ENCODE results near the gene TTC19.

DNA sequence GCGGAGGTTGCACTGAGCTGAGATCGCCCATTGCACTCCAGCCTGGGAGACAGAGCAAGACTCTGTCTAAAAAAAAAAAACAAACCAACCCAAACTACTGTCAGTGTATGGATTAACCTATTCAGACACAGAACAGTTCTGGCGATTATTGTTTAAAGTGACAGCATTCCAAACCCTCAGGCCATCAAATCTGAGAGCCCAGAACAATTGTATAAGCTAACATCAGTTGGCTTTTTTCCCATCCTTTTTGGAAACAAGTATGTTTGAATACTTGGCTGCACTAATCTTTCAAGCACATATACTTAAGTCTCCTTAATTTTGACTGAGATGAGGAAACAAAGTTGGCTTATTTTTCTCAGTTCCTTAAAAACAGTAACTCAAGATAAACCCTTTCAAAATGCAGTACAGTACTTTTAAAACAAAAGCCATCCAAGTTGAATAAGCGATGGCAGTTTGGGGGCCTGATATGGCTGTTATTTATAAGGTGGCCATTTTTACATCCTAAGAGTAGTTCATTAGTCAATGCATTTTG is 1.5 kb upstream of the TTC19 start:
- TF ChIP-seq, protein P1, sequence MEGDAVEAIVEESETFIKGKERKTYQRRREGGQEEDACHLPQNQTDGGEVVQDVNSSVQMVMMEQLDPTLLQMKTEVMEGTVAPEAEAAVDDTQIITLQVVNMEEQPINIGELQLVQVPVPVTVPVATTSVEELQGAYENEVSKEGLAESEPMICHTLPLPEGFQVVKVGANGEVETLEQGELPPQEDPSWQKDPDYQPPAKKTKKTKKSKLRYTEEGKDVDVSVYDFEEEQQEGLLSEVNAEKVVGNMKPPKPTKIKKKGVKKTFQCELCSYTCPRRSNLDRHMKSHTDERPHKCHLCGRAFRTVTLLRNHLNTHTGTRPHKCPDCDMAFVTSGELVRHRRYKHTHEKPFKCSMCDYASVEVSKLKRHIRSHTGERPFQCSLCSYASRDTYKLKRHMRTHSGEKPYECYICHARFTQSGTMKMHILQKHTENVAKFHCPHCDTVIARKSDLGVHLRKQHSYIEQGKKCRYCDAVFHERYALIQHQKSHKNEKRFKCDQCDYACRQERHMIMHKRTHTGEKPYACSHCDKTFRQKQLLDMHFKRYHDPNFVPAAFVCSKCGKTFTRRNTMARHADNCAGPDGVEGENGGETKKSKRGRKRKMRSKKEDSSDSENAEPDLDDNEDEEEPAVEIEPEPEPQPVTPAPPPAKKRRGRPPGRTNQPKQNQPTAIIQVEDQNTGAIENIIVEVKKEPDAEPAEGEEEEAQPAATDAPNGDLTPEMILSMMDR (conservative IDR thresholded peaks at IDR 0.05): no peak
- TF ChIP-seq EZH2 (IDR thresholded peaks at IDR 0.05; ENCODE audit: low read depth): no peak
